Hematopoietic multipotent progenitor cell treated with erythropoietin and hydrocortisone succinate and interleukin-3 and kit ligand, for 15 days (in vitro differentiated cells): Measurements from ENCODE around the gene GOLGA2.

Experiments used
- DNase-seq: peaks from one replicate; pipeline ENCODE4 v3.0.0-alpha.2; 2015; ENCODE audit warnings: low spot score

The GOLGA2 gene

DNA sequence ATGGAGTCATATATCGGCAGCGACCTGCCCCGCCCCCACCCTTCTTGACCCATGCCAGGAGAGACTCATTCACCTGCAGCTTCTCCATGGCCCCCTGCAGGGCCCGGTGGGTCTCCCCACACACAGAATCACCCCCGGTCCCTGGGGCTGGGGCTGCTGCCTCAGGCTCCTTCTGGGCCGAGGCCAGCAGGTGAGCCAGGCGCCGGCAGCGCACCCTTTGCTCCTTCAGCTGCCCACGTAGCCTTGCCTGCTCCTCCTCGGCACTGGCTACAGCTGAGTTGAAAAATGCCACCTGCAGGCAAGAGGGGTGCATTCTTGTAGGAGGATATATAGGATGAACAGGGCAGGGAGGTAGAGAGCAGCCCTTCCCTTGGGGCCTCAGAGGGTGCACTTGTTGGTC, 17.9 kb downstream of the GOLGA2 start:
- DNase-seq: no peak

DNA sequence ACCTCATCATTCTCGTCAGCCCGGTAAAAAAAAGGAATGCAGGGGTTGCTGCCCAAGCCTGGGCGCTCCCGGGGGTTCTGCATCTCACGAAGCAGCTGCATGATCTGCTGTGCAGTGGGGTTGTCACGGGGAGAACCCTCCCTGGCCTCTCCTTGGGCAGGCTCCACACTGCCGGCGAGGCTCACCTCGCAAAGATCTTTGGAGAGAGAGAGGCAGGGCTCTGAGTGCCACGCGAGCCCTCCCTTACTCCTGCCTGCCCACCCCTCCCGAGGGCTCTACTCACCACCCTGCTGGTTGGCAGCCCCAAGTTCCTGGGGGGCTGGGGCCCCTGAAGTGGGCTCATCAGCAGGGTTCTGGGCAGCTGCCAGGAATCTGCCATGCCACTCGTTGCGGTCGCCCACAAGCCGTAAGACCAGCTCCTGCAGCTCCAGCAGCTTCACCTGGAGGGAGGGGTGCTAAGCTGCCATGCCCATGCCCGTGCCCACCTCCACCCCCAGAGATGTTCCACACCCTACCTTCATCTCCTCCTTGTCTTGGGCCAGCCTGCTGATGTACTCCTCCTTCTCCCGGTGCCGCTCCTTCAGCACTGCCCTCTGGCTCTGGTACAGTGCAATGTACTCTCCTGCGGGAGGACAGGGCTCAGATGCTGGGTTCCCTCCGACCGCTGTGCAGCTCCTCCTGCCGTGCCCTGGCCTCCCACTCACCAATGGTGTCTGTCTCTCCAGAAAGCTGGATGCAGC, 18.6 kb downstream of the GOLGA2 start:
- DNase-seq: no peak

DNA sequence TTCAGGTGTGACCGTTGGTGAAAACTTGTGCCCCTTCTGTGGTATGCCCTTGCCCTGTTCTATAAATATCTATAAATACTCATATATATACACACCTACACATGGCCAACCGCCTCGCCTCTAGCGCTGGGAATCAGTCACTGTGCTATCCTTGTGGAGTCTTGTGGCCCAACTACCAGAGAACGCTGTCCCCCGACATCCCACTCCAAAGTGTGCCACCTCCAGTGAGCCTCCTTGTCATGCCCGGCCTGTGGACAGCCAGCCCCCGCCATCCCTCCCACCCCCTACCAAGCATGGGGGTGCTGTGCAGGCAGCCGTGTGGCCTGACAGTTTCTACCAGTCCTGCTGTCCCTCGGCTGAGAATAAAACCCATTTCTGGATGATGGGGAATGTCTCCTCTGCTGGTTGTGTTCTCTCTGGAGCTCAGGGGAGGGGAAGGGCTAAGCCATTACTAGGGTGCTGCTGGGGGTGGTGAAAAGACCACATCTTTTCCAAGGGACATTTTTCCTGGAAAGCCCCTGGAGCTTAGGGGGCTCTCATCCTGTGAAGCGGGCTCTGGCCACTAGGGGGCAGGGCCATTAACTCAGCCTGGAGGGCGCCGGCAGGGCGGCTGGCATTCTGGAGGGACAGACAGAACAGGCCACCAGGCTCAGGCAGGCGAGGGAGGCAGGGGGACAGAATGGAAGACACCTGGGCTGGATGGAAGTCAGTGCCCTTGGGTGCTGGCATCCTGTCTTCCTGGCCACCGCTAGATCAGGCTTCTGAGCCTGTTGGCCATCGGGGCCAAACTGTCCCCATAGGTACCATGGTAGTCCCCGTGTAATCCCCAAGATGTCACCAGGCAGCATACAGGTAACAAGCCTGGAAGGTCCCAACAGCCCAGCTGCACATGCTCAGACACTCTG, 20.7 kb downstream of the GOLGA2 start:
- peak; percentile 67 for DNase-seq

DNA sequence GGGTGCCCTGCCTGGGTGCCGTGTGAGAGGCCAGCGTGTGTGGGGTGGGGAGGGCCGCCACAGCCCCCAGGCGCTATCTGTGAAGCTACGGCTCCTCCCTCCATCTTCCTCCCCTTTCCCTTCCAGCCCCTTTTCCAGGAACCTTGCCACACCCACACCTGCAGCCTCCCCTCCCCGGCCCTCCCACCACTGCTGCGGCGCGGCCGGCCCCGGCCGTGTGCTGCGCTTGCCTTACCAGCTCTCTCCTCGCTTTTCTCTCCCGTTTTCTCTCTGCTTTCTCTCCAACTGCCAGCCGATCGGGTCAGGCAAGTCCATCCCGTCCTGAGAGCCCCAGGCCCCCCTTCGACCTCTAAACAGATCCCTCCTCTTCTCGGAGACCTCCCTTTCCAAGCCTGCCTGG, 21.4 kb downstream of the GOLGA2 start:
- no peak for DNase-seq

DNA sequence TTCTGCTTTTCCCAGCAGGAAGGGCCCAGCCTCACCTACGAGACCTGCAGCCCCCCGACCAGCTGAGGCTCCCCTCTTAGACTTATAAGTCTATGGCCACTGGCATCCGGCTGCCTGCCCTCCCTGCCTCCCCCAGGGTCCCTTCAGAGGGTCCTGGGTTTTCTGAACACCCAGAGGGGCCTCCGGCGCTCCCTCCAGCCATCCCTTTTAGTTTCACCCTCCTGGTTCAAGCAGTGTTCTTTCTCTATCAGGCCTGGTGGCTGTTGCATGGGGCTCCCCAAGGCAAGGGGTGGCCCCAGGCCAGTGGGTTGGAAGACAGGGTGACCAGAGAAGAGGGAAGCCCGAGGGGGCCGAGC, 21.8 kb downstream of the GOLGA2 start:
- DNase-seq: no peak

DNA sequence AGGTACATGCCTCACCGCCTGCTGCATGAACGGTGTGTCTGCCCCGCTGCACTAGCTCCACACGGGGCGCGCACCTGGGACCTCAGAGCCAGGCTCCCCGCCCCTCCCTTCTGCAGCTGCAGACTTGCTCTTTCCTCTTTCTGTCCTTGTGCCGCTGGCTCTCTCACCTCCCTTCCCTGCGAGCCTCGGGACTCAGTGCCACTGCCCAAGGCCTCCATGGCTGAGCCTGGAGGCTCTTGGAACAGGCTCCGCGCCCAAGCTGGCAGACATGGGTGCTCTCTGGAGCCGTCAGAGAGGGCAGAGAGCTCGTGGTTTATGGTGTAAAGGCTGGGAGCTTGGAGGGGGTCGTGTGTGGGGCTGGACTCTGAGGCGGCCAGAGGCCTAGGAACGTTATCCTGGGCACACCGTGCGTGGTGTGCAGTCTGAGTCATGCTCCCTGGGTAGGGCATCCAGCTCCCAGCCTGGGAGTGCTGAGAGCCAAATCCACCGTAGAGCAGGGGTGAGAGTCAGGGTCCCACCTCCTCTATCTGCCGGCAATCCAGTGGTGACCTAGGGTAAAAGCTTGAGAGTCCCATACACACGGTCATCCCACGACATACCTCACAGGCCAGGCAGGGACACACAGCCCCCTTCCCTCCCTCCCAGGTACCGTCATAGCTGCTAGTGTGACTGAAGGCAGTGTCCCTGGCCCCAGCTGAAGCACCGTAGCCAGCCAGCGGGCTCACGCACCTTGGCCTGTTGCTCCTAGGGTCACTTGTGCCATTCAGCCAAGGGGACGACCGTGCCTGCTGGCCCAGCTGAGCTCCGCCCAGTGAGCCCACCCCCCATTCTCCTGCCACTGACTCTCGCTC, 22.4 kb downstream of the GOLGA2 start:
- DNase-seq: no peak

DNA sequence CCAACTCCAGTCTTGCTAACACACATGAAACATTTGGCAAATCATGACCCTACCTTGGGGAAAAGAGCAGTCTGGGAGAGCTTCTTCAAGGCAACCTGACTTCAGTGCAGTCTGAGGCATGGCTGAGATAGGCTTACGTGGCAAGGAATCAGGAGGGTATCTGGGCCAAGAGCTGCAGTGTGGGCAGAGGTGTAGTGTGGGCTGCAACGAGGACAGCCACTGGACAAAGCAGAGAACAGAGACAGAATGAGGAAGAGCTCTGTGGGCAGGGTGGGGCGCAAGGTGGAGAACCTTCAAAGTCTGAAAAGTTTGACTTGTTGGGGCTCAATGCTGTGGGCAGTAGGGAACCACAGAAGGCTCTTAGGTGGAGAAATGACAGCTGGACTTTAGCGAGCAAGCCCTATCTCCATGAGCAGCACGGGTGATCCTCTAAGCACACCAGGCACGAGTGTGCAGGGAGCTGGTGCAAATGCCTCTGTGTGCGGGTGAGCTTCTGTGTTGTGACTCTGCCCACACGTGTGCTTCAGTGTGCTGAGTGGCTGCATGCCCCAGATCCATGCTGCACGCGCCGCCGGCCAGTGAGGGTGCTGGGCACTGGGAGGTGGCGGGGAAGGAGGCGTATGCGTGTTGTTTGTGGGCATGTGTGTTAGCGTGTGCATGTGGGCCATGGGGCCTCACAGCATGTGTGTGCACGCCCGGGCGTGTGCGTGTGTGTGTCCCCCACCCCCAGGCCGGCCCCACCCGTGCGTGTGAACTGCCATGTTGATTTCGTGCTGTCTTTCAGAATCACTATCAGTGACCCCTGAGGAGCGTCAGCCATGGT, 23.3 kb downstream of the GOLGA2 start:
- DNase-seq: no peak

DNA sequence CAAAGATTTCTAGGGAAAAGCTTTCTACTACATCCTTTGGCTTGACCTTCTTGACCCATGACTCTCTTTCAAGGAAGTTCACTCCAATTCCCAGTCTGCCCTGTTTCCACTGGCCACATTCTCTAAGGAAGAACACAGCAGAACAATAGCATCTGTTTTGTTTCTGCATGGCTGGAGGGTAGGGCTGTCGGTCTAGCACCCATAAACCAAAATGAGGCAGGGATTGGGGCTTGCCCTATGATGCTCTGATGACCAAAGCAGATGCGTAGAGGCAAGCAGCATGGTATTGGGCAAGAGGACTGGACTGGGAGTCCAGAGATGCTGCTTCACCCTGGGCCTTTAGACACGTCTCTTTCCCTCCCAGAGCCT, 24.1 kb downstream of the GOLGA2 start:
- DNase-seq: no peak

DNA sequence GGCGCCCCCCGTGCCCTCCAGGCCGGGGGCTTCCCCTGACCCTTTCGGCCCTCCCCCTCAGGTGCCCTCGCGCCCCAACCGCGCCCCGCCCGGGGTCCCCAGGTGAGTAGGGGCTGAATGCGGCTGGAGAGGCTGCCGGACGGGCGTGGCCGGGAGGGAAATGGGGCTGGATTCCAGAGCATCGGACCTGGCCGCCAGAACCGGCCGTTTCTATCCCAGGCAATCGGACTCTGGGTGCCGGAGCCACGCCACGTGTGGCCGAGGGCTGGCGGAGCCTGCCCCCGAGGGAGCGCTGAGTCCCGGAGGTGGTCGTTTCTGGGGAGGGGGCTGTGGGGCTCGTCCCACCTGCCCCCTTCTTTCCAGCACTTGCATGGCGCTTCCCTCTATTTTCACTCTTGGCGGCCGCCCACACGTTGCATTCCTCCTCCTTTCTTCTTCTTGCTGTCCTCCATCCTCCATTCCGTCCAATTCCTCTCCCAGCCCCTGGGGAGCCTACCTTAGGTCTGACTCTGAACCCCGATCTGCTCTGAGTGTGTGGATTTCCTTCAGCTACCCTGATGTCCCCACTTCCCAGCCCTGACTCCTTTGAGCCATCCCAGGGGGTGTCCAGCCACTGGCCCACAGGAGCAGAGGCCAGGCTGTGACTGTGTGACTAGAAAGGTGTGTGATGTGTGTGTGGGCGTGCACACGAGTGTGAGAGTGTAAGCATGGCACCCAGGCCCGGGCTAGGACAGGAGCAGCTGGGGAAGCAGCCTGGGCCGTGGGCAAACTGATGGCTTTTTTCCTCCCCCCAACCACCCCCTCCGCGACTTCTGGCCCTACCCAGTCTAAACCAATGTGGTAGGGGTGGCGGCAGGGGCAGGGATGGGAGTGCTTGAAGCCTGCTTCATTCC, 24.7 kb downstream of the GOLGA2 start:
- no peak for DNase-seq

DNA sequence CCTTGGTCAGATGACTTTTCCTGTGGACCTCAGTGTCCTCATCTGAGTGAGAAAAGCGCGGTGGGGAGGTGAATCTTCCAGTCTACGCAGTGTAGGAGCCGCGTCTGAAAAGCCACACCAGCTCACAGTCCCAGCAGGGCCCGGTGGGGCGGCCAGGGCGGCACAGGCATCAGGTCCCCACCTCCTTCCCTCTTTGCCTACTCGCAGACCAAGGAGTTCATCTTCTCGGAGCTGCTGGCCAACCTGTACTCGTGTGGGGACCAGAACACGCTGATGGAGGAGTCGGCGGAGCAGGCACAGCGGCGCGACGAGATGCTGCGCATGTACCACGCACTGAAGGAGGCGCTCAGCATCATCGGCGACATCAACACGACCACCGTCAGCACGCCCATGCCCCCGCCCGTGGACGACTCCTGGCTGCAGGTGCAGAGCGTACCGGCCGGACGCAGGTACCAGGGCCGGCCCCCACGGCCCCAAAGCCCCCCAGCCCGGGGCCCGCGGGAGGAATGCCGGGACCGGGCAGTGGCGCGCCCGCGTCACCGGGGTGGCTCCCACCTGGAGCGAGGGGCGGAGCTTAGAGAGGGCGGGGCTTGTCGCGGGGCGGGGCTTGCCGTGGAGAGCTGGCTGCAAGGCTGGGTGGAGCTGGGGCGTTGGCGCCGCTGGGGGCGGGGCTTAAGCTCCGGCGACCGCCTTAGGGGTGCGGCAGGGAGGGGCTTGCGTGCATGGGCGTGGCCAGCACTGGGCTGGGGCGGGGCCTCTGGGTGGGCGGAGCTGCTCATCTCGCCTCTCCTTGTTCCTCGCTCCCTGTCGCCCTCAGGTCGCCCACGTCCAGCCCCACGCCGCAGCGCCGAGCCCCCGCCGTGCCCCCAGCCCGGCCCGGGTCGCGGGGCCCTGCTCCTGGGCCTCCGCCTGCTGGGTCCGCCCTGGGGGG, 25.6 kb downstream of the GOLGA2 start:
- DNase-seq: peak; percentile 91

DNA sequence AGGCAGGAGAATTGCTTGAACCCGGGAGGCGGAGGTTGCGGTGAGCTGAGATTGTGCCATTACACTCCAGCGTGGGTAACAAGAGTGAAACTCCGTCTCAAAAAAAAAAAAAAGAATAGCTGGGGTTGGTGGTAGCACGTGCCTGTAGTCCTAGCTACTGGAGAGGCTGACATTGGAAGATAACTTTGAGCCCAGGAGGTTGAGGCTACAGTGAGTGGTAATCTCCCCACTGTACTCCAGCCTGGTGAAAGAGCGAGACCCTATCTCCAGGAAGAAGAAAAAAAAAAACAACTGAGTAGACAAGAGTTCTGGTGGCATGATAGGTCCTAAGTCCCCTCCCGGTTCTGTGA, 26.3 kb downstream of the GOLGA2 start:
- DNase-seq: peak; percentile 13

DNA sequence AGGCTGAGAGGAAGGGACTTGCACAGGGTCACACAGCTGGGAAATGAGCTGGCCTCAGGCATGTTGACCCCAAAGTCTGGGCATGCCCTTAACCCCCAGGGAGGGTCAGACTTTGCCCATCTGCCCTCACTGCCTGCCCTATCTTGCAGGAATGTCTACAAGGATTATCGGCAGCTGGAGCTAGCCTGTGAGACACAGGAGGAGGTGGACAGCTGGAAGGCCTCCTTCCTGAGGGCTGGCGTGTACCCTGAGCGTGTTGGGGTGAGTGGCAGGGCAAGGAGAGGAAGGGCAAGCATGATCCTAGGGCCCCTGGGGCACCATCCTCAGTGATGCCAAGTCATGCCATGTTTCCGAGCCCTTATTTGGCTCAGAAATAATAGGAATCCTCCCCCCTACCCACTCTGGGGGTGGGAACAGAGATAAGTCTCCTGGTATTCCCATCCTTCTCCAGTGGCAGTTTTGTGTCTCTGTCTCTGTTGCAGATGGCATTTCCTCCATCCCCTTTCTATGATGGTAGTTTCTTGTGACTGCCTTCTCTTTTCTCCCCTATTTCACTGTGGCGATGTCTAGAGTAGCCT, 28.5 kb downstream of the GOLGA2 start:
- DNase-seq: no peak

DNA sequence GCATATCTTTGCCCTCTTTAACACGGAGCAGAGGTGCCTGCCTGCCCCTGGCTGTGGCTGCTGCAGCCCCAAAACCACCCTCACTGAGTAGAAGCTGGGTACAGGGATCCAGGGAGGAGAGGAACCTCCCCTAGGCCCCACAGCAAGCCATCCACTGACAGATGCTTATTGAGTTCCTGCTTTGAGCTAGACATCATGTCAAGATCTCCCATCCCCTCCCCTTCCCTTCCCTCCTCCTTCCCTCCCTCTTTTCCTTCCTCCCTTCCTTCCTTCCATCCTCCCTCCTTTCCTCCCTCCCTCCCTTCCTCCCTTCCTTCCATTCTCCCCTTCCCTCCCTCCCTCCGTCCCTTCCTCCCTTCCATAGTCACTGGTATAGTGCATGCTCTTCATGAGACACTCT, 29.3 kb downstream of the GOLGA2 start:
- no peak for DNase-seq

DNA sequence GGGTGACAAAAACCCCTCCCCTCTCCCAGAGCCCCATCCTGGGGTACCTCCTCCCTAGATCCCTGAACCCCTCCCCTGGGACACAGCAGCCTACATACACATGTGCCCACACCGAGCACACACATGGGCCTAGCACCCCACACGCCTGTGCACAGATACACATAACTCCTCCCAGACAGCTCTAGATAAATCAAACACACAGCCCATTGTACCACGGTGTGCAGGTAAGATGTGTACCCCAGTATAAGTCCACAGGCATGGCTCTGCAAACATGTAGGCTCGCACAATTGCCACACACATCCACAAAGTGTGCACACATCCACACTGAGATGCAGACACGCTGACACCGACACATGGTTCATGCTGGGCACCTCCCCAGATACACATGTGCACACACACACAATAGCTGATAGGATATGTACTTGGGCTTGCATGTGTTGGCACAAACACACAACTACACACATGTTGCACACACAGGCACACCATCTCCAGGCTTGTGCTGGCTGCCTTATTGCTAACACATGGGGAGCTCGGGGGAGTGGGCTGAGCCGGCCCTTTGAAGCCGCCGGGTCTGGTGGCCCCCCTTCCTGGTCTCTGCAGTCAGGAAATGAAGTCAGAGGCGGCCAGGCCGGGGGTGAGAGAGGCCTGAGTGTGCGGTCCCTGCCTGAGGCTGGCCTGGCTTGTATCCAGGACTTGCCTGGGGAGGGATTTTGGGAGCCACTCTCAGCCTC, 30.2 kb downstream of the GOLGA2 start:
- DNase-seq: no peak

DNA sequence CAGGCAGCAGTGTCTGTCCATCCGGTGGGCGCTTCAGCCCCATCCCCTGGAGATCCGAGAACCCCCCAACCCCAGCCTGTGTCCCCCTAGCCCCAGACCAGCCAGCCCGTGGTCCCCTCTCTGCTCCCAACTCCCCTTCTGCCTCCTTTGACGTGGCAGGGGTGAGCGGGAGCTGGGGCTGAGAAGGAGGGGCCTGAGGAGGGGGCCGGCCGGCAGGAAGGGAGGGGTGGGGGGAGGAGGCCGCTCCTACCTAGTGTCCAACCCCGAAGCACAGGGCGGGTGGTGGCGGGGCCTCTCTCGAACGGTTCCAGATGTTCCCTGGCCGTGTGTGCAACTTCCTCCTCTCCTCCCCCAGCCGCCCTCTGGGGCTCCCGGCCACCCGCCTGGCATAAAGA, 31.0 kb downstream of the GOLGA2 start:
- DNase-seq: no peak

DNA sequence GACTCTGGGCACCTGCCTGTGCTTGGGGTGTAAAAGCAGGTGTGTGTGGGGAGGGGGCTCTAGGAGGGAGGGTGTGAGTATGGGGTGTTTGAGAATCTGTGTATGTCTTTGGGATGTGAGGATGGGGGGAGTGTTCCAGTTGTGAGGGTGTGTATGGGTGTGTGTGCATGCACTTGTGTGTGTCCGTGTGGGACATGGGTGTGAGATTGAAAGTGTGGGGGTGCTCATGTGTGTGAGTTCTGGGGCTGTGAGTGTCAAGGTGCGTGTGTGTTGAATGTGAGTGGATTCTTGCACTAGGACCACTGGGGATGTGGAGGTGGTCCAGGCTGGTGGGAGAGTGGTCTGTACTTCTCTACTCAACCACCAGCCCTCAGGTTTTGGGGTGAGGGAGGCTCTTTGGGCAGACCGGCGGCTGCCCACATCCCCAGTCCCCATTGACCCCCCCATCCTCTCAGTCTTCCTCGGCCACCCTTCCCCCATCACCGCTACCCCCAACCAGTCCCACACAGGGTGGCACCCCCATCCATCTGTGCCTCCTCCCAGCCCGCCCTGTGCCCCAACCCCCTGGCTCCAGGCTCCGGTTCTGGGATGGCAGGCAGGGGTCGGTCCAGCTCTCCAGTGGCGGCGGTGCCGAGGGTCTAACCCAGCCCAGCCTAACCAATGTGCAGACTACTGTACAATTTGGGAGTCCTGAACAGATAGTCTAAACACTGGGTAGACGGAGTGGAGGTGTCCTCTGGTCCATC, 31.5 kb downstream of the GOLGA2 start:
- no peak for DNase-seq

DNA sequence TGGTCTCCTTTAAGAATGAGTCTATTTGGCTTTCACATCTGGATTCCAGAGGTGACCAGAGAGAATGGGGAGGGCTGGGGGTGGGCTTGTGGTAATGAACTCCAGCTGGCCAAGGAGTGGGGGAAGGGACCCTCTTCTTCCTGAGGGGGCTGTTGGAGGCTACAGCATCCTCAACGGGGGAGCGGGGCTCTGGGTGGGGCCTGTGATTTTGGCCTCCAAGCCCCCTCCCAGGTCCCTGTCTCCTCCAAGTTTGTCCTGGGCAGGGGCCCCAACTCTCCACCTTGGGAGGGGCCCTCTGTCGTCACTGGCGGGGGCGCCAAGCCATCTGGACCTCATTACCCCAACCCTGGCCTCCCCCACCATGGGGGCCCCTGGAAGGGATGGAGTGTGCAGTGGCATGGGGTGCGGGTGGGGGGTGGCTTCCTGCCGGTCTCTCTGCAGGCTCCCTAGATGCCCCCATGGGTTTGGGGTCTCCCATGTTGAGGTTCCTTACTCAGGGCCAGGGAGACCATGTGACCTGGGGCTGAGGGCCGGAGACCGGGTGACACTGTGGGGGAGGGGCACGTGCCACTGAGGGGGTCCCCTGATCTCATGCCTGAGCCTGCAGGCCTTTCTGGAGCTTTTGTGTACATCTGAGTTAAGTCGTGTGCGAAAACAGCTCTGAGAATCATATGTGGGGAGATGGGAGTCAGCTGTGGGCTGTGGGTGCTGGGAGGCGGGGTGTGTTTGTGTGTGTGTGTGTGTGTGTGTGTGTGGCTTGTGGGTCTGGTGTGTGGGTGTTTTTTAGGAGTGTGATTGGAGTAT, 32.4 kb downstream of the GOLGA2 start:
- DNase-seq: no peak
